Lung microvascular endothelial cell (primary cell): ENCODE measurements around the gene RBM43. TPM values are rescaled to one million over a fixed set of nuclear protein-coding genes. Genes with fewer than 3 reads are reported as not detected.
"Not testable (repeated sequence)": the region's sequence is repeated elsewhere in the genome, so short reads cannot be mapped to it uniquely, and the experiment has no call there.

Experiments used
- DNase-seq, 2 donors: peaks; one replicate each; pipeline versions ENCODE4 v3.0.0 to v3.0.0-alpha.2; 2010; ENCODE audit warnings: low read depth in 2 of 2
- total RNA-seq: library from RNA; depleted of rRNA; stranded (reverse); fragments of >200 nt; gene quantifications from 2 replicates; pipeline ENCODE4 v1.2.1, GENCODE V29; 2014

The RBM43 gene
- 0.60 and 1.5 TPM in 2 replicates for total RNA-seq

- DNase-seq, result peak; percentile 74 to 93
Observed at GRCh38 chr2:151261231-151261976, at the start of gene RBM43. RBM43 (minus strand) TSS chr2:151261863; CDS start chr2:151261727, 136 bp downstream.

DNA sequence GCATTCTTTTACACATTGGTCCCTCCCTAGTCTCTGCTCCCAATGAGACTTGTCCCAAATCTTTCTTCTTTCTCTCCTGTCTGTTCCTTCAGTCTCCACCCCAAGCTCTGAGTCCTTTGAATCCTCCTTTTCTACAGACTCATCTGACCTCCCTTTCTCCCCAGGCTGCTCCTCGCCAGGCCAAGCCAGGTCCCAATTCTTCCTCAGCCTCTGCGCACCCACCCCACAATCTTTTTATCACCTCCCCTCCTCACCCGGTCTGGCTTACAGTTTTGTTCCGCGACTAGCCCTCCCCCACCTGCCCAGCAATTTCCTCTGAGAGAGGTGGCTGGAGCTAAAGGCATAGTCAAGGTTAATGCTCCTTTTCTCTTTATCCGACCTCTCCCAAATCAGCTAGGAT, 48.6 kb upstream of the RBM43 start:
- not testable (repeated sequence) for DNase-seq

DNA sequence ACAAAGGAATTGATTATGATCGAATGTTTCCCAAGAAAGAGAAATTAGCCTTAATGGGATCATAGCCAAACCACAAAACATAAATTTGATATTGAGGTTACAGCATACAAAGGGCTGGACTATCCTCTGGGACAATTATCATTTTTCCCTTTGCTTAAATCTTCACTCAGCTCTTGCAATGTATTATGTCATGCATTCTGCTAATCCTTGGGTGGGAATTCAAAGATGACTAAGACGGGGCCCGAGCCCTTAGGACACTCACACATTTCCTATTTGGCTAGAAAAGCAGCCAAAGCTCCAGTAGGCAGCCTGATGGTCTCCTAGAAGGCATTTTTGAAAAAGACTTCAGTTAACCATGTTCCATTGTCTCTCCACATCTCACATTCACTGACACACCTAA, 45.0 kb upstream of the RBM43 start:
- peak in 1 of 2 donors; percentile 90 for DNase-seq

DNA sequence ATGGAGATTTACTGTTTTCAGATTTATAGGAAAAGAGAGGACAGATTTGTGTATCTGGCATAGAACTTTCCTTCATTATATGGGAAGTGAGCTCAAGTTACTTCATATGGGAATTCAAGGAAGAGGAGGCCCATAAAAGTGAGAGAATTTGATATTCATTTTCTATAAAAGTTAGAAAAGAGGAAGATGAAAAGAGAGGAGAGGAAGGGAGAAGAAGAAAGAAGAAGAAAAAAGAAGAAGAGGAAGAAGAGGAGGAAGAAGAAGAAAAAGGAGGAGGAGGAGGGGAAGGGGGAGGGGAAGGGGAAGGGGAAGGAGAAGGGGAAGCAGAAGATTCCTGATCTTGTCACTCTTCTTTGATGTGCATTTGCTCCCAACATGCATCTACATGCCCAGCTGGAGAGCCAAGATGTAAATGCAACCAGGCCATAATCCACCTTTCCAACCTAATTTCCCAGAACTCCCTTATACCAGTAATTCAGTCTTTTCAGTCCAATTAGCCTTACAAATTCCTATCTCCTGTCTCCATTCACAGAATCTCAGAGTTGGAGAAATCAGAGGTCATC, 43.5 kb upstream of the RBM43 start:
- DNase-seq, result no peak

DNA sequence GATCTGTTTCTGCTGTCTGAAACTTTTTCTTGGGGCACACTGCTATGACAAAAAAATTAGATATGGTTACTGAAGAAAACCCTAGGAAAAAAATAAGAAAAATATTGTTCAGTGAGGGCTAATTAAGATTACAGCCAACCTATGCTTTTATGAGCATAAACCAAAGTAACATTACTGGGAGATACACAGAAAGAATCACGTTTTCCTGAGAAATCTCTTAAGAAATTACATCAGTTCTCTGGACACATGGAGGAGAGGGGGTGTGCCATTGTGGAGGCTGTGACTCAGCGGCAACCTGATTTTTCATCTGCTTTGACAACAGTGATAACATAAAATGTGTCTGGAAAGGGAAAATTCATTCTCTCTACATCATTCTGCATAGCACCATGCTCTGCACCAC, 41.2 kb upstream of the RBM43 start:
- peak in 1 of 2 donors; percentile 82 for DNase-seq

- DNase-seq, result no peak
Observed at GRCh38 chr2:151302404-151302803, 40.7 kb upstream of the RBM43 start.

GRCh38 chr2:151299920-151300539, 38.4 kb upstream of the RBM43 start:
- DNase-seq, result no peak

- peak; percentile 57 to 84 for DNase-seq
Observed at GRCh38 chr2:151297882-151298281, 36.2 kb upstream of the RBM43 start.

DNA sequence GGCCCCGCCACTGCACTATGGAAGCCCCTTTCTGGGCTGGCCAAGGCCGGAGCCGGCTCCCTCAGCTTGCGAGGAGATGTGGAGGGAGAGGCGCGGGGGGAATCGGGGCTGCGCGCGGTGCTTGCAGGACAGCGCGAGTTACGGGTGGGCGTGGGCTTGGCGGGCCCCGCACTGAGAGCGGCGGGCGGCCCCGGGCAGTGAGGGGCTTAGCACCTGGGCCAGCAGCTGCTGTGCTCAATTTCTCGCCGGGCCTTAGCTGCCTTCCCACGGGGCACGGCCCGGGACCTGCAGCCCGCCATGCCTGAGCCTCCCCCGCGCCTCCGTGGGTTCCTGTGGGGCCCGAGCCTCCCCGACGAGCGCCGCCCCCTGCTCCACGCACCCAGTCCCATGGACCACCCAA, 34.3 kb upstream of the RBM43 start:
- DNase-seq, result not testable (repeated sequence)

- DNase-seq, result no peak
Observed at GRCh38 chr2:151292546-151292945, 30.9 kb upstream of the RBM43 start.

GRCh38 chr2:151292141-151292540, 30.5 kb upstream of the RBM43 start:
- DNase-seq, result no peak

GRCh38 chr2:151291224-151291623, 29.6 kb upstream of the RBM43 start:
- DNase-seq, result no peak

DNA sequence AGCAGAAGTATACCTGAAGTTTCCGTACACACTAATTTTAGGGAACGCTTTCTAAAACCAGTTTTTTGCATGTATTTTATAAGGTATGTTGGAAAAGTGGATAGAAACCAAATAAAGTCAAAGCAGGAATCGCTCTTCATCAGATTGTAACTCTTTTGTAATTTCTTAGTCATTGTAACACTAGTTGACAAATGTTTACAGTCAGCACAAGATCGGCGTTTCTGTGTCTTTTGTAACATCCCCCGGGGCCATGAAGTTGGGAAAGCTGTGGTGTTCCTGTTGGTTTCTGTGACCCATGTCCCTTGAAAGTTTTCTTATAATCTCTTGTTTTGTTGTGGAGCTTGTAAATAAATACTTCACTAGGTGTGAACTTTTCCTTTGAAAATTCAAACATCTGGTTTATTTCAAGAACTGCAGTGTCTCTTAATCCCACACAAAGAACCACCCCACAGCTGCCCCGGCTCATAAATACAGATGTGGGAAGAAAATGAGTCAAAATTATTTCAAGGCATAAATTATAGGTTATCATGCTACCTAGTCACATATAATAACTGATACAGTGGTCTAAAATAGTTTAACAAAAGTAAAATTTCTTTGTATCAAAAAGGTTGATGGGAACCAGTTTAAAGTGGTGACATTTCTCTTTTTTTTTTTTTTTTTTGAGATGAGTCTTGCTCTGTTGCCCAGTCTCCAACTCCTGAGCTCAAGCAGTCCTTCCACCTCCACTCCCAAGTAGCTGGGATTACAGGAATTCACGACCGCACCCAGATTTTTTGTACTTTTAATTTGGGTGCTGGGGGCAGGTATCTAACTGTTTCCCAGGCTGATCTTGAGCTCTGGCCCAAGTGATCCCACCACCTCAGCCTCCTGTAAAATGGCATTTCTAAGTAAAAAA, 28.6 kb upstream of the RBM43 start:
- DNase-seq, result no peak

- no peak for DNase-seq
Observed at GRCh38 chr2:151287513-151288250, 26.0 kb upstream of the RBM43 start.

DNA sequence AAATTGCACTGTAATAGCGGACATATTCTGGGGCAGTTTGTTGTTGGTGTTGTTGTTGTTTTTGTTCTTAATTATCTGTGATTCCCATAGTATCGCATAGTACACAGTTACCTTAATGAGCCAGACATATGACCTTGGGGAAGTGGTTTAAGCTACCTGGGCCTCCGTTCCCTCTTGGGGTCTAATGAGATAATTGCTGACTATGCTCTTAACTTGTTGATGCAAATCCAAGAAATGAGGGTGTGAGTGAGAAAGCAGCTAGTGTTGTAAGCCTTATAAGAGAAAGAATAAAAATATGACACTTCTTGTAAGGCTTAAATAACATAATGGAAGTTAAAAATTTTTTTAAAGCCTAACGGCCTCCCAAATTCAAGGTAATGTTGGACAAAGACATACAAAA, 20.7 kb upstream of the RBM43 start:
- DNase-seq, result no peak

DNA sequence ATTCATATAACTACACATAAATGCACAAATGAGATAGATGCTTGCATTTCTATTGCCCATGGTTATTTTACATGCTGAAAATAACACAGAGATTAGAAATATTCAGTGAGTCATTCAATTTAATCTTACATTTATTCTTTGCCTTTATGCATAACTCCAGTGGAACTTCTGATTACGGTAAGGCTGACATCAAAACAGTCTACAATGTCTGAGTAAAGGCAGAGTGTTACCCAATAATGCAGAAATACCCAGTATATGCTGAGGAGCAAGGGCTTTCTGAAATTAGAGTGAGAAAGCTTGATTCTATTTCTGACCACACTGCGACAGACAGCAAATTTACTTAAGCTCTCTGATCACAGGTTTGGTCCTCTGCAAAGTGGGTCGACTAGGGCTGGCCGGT, 18.6 kb upstream of the RBM43 start:
- DNase-seq, result no peak

DNA sequence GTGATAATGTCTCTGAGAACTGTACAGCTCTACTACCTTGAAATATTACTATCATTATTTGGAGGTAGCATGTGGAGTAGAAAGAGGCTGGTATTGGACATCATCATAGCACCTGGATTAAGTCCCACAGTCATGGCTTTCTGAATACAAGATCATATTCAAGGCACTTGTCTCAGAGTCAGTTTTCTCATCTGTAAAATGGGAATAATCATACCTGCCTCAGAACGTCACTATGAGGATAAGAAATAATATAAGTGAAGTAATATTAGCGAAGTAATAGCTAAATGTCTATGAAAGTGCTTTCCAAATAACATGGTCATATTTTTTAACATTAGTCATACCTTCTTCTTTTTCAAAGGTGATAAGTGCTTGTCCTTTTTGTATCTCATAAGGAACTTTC, 16.8 kb upstream of the RBM43 start:
- DNase-seq, result no peak

GRCh38 chr2:151277067-151277466, 15.4 kb upstream of the RBM43 start:
- no peak for DNase-seq

GRCh38 chr2:151275291-151275690, 13.6 kb upstream of the RBM43 start:
- no peak for DNase-seq

- DNase-seq, result no peak
Observed at GRCh38 chr2:151271824-151272223, 10.2 kb upstream of the RBM43 start.
